ENCODE data around the gene DDX18. TPM values are rescaled to one million over a fixed set of nuclear protein-coding genes. Genes with fewer than 3 reads are reported as not detected.
A peak's percentile ranks its signal among the peaks of the same experiment; 100 is the strongest.

The DDX18 gene
- total RNA-seq, 1 donor: 44.5 TPM

DNA sequence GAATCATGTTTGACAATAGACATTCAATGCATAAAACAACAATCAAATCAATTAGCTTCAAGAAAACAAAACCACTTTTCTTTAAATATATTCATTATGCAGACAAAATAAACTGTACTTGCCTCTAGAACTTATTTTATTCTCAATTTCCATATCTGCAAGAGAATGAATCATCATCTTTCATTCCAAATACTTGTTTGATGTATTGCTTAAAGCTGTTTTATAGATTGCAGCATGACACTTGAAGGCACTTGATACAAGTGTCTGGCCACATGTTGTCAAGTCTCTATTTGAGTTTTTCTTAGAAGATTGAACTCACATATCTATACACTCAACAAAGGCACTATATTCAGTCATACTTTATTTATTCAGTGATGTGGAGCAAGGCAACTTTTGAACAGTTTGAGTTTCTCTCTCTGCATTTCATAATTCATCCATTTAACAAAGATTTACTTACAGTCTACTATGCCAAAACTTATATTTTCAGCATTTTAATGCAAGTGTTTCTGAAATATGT, 38.7 kb upstream of the DDX18 start:
- no peak for DNase-seq (ENCODE audit: insufficient read length, low spot score, missing footprints)
- no peaks in the 10 kb centered on the region for H3K27me3 ChIP-seq (ENCODE audit: insufficient read depth, low read length)
- H3K27ac ChIP-seq (ENCODE audit: low read depth, low read length): no peak overlapping the region
- no peak overlapping the region for H2AFZ ChIP-seq (ENCODE audit: low read length)
- no peaks in the 10 kb centered on the region for H3K4me1 ChIP-seq (ENCODE audit: insufficient read depth, low read length)
- H4K20me1 ChIP-seq (ENCODE audit: insufficient read depth, low read length): no peaks in the 10 kb centered on the region
- H3K79me2 ChIP-seq (ENCODE audit: insufficient read depth, low read length): no peaks in the 10 kb centered on the region
- no peak overlapping the region for H3K4me2 ChIP-seq (ENCODE audit: insufficient read depth, low read length)
- no peaks in the 10 kb centered on the region for H3K9me3 ChIP-seq (ENCODE audit: low read depth, low read length)
- no peaks in the 10 kb centered on the region for H3K36me3 ChIP-seq (ENCODE audit: insufficient read depth, low read length)
- TF ChIP-seq, protein P1, sequence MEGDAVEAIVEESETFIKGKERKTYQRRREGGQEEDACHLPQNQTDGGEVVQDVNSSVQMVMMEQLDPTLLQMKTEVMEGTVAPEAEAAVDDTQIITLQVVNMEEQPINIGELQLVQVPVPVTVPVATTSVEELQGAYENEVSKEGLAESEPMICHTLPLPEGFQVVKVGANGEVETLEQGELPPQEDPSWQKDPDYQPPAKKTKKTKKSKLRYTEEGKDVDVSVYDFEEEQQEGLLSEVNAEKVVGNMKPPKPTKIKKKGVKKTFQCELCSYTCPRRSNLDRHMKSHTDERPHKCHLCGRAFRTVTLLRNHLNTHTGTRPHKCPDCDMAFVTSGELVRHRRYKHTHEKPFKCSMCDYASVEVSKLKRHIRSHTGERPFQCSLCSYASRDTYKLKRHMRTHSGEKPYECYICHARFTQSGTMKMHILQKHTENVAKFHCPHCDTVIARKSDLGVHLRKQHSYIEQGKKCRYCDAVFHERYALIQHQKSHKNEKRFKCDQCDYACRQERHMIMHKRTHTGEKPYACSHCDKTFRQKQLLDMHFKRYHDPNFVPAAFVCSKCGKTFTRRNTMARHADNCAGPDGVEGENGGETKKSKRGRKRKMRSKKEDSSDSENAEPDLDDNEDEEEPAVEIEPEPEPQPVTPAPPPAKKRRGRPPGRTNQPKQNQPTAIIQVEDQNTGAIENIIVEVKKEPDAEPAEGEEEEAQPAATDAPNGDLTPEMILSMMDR (IDR thresholded peaks at IDR 0.05; ENCODE audit: extremely low read depth, low read depth, low read length): no peak
- no peak overlapping the region for H3K4me3 ChIP-seq (ENCODE audit: insufficient read depth, low read length)

DNA sequence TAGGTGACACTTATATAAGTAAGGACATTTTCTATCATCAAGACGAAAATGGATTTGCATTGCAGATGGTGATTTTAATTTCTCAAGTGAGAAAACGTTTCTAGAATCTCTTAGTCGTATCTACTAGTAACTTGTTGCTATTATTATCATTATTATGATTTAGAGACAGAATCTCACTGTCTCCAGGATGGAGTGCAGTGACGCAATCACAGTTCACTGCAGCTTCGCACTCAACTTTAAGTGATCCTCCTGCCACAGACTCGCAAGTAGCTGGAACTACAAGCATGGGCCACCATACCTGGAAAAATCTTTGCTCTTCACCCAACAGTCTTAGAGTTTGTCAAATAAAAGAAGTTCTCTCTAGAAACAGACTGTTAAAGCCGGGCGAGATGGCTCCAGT, 37.6 kb upstream of the DDX18 start:
- peak; percentile 3 for DNase-seq (ENCODE audit: insufficient read length, low spot score, missing footprints)
- H3K4me3 ChIP-seq (ENCODE audit: insufficient read depth, low read length): no peak overlapping the region
- H2AFZ ChIP-seq (ENCODE audit: low read length): no peak overlapping the region
- no peaks in the 10 kb centered on the region for H4K20me1 ChIP-seq (ENCODE audit: insufficient read depth, low read length)
- TF ChIP-seq, protein P1 (IDR thresholded peaks at IDR 0.05; ENCODE audit: extremely low read depth, low read depth, low read length): no peak
- H3K27ac ChIP-seq (ENCODE audit: low read depth, low read length): no peak overlapping the region
- no peaks in the 10 kb centered on the region for H3K36me3 ChIP-seq (ENCODE audit: insufficient read depth, low read length)
- no peak overlapping the region for H3K4me2 ChIP-seq (ENCODE audit: insufficient read depth, low read length)
- no peaks in the 10 kb centered on the region for H3K79me2 ChIP-seq (ENCODE audit: insufficient read depth, low read length)
- H3K4me1 ChIP-seq (ENCODE audit: insufficient read depth, low read length): no peaks in the 10 kb centered on the region
- no peaks in the 10 kb centered on the region for H3K27me3 ChIP-seq (ENCODE audit: insufficient read depth, low read length)
- H3K9me3 ChIP-seq (ENCODE audit: low read depth, low read length): no peaks in the 10 kb centered on the region

DNA sequence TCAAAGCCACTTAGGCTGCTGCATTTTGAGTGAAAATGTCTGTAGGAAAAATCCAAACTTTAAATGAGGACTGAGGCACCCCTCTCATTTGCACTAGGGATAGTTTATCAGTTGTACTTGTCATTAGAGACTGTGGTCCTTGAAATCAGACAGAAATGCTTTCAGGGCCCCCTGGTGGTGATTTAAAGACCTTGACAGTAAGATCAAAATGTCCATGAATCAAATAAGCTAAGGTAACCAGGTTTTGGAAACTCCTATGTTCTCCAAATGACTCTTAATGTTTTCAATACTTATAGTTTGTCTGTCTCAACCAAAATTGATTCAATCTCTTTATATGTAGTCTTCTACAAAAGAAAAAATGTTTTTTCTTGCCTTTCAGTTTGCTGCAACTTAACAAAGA, 28.8 kb upstream of the DDX18 start:
- Histone ChIP-seq H3K4me1 (ENCODE audit: insufficient read depth, low read length) (no peaks in the 10 kb centered on the region), H3K36me3 (ENCODE audit: insufficient read depth, low read length) (no peaks in the 10 kb centered on the region), H3K4me3 (ENCODE audit: insufficient read depth, low read length) (no peak overlapping the region), H3K79me2 (ENCODE audit: insufficient read depth, low read length) (no peaks in the 10 kb centered on the region), H4K20me1 (ENCODE audit: insufficient read depth, low read length) (no peaks in the 10 kb centered on the region), H2AFZ (ENCODE audit: low read length) (no peak overlapping the region), H3K9me3 (ENCODE audit: low read depth, low read length) (no peaks in the 10 kb centered on the region), H3K27me3 (ENCODE audit: insufficient read depth, low read length) (no peaks in the 10 kb centered on the region), H3K4me2 (ENCODE audit: insufficient read depth, low read length) (no peak overlapping the region), H3K27ac (ENCODE audit: low read depth, low read length) (no peak overlapping the region)
- TF ChIP-seq, protein P1 (IDR thresholded peaks at IDR 0.05; ENCODE audit: extremely low read depth, low read depth, low read length): peak; percentile 64
- DNase-seq (ENCODE audit: insufficient read length, low spot score, missing footprints): no peak

DNA sequence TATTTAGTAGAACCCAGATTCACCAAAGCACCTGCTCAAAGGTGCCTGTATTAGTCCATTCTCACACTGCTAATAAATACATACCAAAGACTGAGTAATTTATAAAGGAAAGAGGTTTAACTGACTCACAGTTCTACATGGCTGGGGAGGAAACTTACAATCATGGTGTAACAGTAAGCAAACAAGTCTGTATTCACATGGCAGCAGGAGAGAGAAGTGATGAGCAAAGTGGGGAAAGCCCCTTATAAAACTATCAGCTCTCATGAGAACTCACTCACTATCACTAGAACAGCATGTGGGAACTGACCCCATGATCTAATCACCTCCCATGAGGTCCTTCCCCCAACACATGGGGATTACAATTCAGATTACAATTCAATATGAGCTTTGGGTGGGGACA, 28.0 kb upstream of the DDX18 start:
- no peaks in the 10 kb centered on the region for H3K27me3 ChIP-seq (ENCODE audit: insufficient read depth, low read length)
- H3K36me3 ChIP-seq (ENCODE audit: insufficient read depth, low read length): no peaks in the 10 kb centered on the region
- TF ChIP-seq, protein P1 (IDR thresholded peaks at IDR 0.05; ENCODE audit: extremely low read depth, low read depth, low read length): no peak
- H3K9me3 ChIP-seq (ENCODE audit: low read depth, low read length): no peaks in the 10 kb centered on the region
- H4K20me1 ChIP-seq (ENCODE audit: insufficient read depth, low read length): no peaks in the 10 kb centered on the region
- no peak overlapping the region for H2AFZ ChIP-seq (ENCODE audit: low read length)
- H3K79me2 ChIP-seq (ENCODE audit: insufficient read depth, low read length): no peaks in the 10 kb centered on the region
- no peaks in the 10 kb centered on the region for H3K4me1 ChIP-seq (ENCODE audit: insufficient read depth, low read length)
- H3K4me3 ChIP-seq (ENCODE audit: insufficient read depth, low read length): no peak overlapping the region
- H3K27ac ChIP-seq (ENCODE audit: low read depth, low read length): no peak overlapping the region
- DNase-seq (ENCODE audit: insufficient read length, low spot score, missing footprints): no peak
- H3K4me2 ChIP-seq (ENCODE audit: insufficient read depth, low read length): no peak overlapping the region
